Esophagus muscularis mucosa (tissue), 4 donors: Measurements from ENCODE around the gene NTRK2.

ENCODE experiments used
- CTCF ChIP-seq, 3 experiments: fragments of 200-600 bp in 2 of 3; fragments of 450-650 bp in 1 of 3; sonication (generic) in 2 of 3; IDR thresholded peaks; one replicate each; pipeline ENCODE4 v1.5.1; 2017 to 2019; ENCODE audit warnings: antibody characterized with exemption in 3 of 3, mild to moderate bottlenecking in 2 of 3, moderate library complexity in 1 of 3
- EP300 ChIP-seq: sonication (generic); formaldehyde crosslinking; IDR thresholded peaks from one replicate; pipeline ENCODE4 v1.6.1; 2017; ENCODE audit warnings: antibody characterized with exemption
- POLR2A ChIP-seq: fragments of 450-650 bp; IDR thresholded peaks from one replicate; pipeline ENCODE4 v1.6.1; 2017; ENCODE audit warnings: antibody characterized with exemption, moderate library complexity, mild to moderate bottlenecking, low read depth
- POLR2AphosphoS5 ChIP-seq, 2 donors: sonication (generic); formaldehyde crosslinking; IDR thresholded peaks; one replicate each; pipeline ENCODE4 v1.6.1; 2017; ENCODE audit warnings: antibody characterized with exemption in 2 of 2

GRCh38 chr9:84843175-84843824, 173.8 kb downstream of the NTRK2 start:
- TF ChIP-seq CTCF (IDR thresholded peaks at IDR 0.05) (no peak), EP300 (no peak), POLR2AphosphoS5 (IDR thresholded peaks at IDR 0.05) (no peak), POLR2A (no peak)
